ENCODE data around the gene SV2C.
"Not testable (repeated sequence)": the region's sequence is repeated elsewhere in the genome, so short reads cannot be mapped to it uniquely, and the experiment has no call there.

The SV2C gene

DNA sequence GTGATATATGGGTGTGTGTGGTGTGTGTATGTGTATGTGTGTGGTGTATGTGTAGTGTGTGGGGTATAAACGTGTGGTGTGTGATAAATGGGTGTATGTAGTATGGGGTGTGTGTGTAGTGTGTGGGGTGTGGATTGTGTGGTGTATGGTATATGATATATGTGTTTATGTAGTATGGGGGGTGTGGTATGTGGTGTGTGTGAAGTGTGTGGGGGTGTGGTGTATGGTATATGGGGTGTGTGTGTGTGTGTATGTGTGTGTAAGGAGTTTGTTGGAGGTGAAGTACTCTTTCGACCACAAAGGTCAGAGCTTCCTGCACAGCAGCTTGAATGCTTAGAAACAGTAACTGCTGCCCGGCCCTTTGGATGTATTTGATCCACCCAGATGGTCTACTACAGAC lies 174.7 kb downstream of the SV2C start:
- no peak for DNase-seq

GRCh38 chr5:76264681-76265080 lies 181.5 kb downstream of the SV2C start:
- no peak for DNase-seq

DNA sequence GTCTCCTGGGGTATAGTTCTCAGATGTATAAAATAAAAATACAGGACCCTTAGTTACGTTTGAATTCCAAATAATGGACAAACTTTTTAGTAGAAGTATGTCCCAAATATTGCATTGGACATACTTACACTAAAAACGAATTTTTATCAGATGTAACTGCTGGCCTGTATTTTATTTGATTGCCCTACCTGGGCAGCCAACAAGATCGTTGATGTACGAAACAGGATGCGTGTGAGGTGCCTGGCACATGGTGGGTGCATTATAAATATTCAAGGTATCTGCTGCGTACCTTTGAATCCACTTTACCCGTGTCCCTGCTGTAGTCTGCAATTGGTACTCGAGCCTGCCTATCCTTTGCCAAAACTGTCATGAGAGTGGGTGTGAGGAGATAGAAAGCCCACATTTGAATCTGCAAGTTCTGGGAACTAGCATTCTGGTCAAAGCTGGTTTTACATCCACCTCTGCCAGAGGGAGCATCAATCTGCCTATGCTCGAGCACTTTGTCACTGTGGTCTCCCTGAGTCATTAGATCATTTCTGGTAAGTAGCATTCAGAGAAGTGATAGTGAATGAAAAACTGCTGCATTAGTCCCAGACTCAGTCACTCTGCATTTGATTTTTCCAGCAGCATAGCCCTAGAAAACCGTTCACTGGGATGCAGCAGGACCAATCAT lies 186.2 kb downstream of the SV2C start:
- DNase-seq, result no peak

DNA sequence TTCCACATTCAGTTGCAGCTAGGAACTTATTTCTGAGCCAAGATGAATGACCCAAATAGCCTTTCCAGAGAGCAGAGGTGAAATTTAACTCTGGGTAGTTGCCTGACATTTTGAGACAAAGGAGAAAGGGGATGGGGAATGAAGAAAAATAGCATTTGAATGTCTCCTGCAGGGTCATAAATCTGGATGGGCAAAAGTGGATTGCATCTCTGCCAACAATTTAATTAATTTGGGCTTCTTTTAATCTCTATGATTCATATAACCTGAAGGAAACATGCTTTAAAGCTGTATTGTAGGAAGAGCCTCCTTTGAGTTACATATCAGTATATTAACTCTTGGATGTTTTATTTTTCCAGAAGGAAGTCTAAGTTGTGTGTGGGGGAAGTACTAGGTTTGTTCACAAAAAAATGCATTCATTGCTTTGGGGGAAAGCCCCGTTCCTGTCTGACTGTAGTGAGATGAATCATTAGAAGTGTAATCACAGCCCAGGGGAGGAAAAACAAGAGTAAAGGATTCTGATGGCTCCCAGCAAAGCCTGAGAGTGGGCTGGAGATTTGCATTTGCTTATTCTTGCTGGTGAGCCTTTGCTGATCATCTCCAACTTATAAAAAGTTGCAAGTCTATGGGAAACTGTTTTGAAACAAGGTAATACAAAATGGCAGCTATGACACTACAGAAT lies 186.9 kb downstream of the SV2C start:
- DNase-seq, result no peak

- no peak for DNase-seq
These were observed 188.7 kb downstream of the SV2C start for GRCh38 chr5:76271836-76272235.

DNA sequence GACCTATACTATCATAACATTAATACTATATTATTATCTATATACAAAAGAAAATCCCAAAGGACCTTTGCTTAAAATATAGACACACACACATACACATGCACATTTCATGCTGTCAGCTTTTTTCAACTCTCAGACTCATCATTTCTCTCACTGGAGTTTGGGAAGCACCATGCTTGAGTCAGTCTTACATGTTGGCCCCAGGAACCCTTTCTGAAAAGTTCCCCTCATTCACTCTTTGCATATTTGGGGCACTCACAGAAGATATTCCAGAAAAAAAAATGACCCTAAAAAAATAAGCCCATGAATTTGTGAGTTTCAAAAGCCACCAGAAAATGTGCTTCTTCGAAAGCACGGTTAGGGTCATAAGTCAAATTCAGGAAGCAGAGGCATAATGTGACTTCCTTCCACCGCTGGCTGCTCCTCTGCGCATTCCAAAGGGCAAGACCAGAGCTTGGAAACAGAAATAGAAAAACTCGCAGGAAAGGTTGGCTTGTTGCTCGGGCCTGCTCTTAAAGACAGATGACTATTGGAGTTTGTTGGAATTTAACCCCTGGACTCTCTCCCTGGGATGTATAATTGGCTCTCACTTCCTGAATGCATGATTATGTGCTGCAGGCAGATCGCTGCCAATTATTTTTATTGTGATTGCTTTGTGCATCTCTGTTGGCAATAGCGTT lies 190.2 kb downstream of the SV2C start:
- no peak for DNase-seq

- DNase-seq, result no peak
These were observed 191.4 kb downstream of the SV2C start for GRCh38 chr5:76274571-76274970.

DNA sequence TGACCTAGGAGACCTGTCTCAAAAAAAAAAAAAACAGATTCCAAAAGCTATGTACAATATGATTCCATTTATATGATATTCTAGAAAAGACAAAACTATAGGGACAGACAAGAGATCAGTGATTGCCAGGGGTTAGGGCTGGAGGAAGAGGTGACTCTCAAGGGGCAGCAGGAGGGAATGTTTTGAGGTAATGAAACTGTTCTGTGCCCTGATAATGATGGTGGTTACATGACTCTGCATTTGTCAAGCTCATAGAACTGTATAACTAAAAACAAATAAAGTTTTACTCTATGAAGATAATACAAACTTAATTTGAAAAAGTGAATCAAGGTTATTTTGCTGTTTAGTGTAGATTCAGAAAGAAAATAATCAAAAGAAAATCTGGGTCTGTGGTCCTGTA lies 194.6 kb downstream of the SV2C start:
- no peak for DNase-seq

- DNase-seq, result no peak
These were observed 195.1 kb downstream of the SV2C start for GRCh38 chr5:76278261-76278789.

DNA sequence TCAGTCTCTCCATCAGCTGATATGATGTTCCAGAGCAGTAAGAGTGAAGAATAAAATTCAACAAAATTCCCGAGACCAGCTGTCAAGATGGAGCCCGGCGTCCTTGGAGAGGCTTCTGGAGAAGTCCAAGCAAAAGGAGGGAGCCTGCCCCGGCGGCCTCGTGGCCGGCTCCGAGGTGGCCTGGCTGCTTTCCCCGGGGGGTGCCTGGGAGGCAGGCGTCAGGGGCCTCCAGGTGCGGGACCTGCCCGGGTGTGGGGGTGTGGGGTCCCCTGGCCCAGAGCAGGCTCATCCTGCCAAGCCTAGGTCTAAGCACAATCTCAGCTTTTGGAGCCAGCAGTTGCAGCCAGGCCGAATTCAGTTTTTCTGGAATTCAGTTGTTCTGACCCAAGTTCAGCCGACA lies 197.3 kb downstream of the SV2C start:
- no peak for DNase-seq

DNA sequence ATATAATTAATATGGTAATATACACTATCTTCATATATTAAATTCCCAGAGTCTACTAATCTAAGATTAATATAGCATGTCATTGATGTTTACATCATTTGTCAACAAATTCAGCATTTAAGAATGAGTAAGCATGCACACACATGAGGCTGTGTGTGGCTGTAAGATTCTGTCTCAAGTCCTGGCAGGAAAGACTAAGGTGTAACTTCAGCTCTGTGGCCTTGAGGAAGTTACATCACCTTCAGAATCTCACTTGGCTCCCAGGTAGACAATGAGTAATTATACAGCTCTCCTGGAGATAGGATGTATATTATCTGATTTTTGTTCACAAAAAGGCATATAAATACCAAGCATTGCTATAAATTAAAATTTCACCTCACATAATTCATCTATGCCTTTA lies 200.5 kb downstream of the SV2C start:
- no peak for DNase-seq

- no peak for DNase-seq
These were observed 206.5 kb downstream of the SV2C start for GRCh38 chr5:76289692-76290091.

- DNase-seq, result no peak
These were observed 207.2 kb downstream of the SV2C start for GRCh38 chr5:76290321-76290757.

- DNase-seq, result no peak
These were observed 208.3 kb downstream of the SV2C start for GRCh38 chr5:76291305-76292077.

DNA sequence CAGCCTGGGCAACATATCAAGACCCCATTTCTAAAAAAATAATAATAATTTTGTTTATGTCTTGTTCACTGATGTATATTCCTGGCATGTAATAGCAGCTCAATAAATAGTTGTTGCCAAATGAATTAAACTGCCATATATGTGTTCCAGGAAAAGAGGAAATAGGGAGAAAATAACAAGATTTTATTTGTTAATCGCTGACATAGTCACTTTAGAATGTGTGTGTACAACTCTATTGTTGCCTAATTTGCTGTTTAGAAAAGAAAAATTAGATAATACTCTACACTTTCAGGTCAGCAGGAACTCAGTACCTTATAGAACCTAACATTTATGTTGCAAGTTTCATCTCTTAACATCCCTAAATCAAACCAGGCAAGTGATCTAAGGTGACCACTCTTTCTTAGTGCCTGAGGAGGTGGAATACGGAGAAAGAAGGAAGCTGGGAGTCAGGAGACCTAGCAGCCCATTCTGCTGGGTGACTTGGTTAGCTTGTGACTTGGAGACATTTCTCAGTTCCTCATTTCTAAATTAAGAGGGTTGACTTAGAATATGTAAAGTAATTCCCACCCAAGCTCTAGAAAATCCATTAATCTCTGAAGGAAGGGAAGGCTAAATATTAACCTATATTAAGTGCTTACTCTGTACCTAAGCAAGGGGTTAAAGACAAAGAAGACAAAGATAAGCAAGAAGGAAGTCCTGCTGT lies 209.6 kb downstream of the SV2C start:
- DNase-seq, result no peak

DNA sequence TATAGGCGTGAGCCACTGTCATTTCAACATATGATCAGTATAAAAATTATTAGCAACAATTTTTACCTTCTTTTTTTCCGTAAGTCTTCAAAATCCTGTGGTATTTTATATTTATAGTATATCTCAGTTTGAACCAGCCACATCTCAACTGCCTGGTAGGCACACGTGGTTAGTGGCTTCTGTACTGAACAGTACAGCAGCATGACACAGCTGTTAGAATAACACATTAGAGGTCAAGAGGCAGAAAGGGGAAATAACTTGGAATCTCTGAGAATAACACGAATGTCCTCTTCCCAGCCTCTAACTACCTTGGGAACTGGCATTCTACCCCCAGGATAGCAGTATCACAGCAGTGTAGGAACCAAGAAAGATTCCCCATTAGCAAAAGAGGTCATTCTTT lies 211.4 kb downstream of the SV2C start:
- no peak for DNase-seq

GRCh38 chr5:76298852-76299251 lies 215.7 kb downstream of the SV2C start:
- no peak for DNase-seq

GRCh38 chr5:76299592-76299991 lies 216.4 kb downstream of the SV2C start:
- no peak for DNase-seq

- DNase-seq, result not testable (repeated sequence)
These were observed 218.7 kb downstream of the SV2C start for GRCh38 chr5:76301932-76302331.

GRCh38 chr5:76302661-76303060 lies 219.5 kb downstream of the SV2C start:
- not testable (repeated sequence) for DNase-seq

DNA sequence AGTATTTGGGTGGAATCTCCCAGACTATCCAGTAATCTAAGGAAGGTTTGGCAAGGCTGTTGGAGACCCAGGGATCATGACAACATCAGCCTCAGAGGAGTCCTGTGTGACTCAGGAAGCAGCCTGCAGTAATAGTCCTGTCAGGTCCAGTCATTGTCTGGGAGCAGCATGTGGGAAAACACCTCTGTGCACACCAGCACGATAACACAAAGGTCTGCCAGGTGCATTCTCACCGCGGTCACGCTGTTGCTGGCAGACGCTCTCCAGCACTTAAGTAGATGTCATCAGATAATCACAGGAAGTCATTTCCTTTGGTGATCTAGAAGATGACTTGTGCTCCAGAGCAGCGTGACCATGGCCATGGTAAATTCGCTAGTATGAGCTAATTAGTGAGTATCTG lies 220.7 kb downstream of the SV2C start:
- no peak for DNase-seq

- no peak for DNase-seq
These were observed 222.1 kb downstream of the SV2C start for GRCh38 chr5:76305269-76305668.

- no peak for DNase-seq
These were observed 222.6 kb downstream of the SV2C start for GRCh38 chr5:76305775-76306174.

All from EL (cell line).